Measurements from ENCODE around the gene NBPF3.
"Not testable (repeated sequence)": the region's sequence is repeated elsewhere in the genome, so short reads cannot be mapped to it uniquely, and the experiment has no call there.

The NBPF3 gene, protein sequence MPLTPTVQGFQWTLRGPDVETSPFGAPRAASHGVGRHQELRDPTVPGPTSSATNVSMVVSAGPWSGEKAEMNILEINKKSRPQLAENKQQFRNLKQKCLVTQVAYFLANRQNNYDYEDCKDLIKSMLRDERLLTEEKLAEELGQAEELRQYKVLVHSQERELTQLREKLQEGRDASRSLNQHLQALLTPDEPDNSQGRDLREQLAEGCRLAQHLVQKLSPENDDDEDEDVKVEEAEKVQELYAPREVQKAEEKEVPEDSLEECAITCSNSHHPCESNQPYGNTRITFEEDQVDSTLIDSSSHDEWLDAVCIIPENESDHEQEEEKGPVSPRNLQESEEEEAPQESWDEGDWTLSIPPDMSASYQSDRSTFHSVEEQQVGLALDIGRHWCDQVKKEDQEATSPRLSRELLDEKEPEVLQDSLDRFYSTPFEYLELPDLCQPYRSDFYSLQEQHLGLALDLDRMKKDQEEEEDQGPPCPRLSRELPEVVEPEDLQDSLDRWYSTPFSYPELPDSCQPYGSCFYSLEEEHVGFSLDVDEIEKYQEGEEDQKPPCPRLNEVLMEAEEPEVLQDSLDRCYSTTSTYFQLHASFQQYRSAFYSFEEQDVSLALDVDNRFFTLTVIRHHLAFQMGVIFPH

DNA sequence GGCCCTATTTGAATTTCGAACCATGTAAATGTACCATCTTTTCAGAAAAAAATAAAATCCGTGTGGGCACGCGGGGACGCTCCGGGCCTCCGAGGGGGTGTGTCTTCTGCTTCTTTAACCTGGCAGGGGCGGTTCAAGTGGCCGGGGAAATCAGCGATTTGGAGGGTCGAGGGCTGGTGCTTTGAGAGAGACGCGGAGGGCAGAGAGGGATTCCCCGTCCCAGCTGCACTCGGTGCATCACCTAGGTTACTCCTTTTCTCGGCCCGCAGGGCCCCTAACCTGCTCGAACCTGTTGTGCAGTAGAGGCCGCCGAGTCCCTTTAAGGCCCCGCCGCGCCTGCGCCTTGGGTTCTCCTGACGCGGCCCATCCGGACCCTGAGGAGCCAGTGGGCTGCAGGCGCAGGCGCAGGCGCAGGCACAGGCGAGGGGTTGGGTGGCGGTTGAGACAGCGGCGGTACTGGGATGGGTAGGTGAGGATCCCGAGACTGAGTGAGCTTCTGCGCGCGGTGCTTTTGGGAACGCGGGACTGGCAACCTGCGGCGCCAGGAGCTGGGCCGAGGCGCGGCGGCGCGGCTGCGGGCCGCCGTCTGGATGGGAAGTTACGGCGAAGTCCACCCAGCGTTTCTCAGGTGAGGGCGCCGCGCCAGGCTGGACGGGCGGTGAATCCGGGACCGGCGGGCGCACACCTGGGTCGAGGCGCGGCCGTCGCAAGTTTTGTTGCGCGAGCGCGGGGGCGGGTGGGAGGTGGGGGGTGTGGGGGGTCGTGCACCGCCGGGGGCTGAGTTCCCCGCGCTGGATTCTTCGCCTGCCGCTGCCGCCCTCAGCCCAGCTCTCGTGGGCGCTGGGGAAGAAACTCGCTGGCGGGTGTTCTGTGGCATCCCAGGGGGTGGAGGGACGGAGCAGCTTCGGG lies at the start of gene NBPF3:
TSS of gene NBPF3 (plus strand) at position 417 of the 909 bp plus-strand sequence. CDS start 4,950 bp downstream, outside the sequence.
- DNase-seq (ENCODE audit: low read depth): peak; percentile 90

DNA sequence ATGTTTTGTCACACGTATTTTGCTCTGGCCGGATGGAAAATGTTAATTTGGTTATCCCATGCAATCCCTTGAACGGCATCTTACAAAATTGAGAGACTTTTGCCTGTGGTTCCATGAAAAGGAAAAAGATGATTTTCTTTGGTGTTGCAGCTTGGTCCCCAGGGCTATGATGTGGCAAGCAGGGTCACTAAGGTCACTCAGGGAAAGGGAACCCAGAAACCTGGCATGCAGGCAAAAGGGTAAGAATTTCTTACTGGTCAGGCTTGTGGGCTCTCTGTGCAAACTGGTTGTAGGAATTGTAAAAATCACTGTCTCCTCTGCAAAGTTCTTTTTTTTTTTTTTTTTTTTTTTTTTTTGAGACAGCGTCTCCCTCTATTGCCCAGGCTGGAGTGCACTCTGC lies 48.4 kb upstream of the NBPF3 start:
- no peak for DNase-seq (ENCODE audit: low read depth)

DNA sequence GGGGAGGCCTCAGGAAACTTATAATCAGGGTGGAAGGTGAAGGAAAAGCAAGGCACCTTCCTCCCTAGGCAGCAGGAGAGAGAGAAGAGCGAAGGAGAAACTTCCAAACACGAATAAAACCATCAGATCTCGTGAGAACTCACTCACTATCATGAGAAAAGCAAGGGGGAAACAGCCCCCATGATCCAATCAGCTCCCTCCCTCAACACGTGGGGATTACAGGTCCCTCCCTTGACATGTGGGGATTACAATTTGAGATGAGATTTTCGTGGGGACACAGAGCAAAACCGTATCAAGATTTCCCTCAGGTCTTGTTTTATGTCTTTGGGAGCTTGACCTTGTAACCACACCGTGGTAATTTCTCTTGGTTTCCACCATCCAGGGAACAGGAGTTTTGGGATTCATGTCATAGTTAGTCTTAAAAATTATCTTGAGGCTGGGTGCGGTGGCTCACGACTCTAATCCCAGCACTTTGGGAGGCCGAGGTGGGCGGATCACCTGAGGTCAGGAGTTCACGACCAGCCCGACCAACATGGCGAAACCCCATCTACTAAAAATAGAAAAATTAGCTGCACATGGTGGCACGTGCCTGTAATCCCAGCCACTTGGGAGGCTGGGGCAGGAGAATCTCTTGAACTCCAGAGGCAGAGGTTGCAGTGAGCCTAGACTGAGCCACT lies 47.2 kb upstream of the NBPF3 start:
- DNase-seq (ENCODE audit: low read depth): no peak

DNA sequence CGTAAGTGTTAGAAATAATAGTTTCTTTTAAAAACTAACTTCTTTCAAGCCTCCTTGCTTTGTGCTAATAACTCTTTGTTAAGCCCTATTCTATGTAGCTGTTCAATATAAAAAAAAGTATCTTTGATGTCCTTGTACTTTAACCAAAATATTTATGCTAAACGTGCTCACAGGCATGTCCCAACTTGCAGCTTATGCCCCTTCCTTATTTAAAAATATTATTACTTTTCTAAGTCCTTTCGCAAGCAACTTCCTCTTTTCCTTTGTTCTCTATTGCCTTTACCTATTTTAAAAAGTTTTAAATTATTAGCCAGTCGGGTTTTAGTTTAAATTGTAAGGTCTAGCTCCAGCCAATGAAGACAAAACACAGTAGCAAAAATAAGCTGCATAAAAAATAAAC lies 43.4 kb upstream of the NBPF3 start:
- DNase-seq (ENCODE audit: low read depth): no peak

DNA sequence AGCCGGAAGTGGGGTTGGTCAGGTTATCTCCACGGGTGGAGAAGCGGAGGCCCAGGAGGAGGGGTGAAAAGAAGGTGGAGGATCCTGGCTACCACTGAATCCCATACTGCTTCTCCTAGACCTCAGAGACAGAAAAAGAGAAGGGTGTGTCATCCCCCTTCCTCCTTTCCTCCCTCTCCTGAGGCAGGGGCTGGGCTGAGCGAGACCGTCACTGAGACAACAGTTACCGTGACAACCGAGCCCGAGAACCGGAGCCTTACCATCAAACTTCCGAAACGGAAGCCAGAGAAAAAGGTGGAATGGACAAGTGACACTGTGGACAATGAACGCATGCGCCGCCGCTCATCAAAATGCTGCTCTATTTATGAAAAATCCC lies 42.1 kb upstream of the NBPF3 start:
- DNase-seq (ENCODE audit: low read depth): no peak

DNA sequence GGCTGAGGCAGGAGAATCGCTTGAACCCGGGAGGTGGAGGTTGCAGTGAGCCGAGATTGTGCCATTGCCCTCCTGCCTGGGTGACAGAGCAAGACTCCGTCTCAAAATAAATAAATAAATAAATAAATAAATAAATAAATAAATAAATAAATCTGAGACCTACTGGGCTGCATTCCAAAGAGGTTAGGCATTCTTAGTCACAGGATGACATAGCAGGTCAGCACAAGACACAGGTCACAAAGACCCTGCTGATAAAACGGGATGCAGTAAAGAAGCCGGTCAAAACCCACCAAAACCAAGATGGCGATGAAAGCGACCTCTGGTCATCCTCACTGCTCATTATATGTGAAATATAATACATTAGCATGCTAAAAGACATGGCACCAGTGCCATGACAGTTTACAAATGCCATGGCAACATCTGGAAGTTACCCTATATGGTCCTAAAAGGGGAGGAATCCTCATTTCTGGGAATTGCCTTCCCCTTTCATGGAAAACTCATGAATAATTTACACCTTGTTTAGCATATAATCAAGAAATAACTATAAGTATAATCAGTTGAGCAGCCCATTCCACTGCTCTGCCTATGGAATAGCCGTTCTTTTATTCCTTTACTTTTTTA lies 38.1 kb upstream of the NBPF3 start:
- DNase-seq (ENCODE audit: low read depth): not testable (repeated sequence)

DNA sequence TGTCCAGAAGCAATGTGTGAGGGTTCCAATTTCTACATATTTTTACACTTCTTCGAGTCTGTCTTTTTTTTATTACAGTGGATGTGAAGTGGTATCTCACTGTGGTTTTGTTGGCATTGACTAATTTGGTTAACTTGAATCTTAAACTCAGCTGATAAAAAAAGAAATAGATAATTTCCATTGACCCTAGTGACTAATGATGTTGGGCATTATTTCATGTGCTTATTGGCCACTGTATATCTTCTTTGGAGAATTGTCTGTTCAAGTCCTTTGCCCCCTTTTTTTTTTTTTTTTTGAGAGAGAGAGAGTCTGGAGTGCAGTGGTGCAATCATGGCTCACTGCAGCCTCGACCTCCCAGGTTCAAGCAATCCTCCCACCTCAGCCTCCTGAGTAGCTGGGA lies 33.3 kb upstream of the NBPF3 start:
- DNase-seq (ENCODE audit: low read depth): no peak

DNA sequence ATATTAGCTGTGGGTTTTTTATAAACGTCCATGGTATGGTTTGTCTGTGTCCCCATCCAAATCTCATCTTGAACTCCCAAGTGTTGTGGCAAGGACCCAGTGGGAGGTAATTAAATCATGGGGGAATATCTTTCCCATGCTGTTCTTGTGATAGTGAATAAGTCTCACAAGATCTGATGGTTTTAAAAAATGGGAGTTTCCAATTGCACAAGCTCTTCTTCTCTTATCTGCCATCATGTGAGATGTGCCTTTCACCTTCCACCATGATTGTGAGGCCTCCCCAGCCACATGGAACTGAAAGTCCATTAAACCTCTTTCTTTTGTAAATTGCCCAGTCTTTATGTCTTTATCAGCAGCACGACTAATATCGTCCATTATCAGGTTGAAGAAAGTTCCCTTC lies 30.0 kb upstream of the NBPF3 start:
- not testable (repeated sequence) for DNase-seq (ENCODE audit: low read depth)

DNA sequence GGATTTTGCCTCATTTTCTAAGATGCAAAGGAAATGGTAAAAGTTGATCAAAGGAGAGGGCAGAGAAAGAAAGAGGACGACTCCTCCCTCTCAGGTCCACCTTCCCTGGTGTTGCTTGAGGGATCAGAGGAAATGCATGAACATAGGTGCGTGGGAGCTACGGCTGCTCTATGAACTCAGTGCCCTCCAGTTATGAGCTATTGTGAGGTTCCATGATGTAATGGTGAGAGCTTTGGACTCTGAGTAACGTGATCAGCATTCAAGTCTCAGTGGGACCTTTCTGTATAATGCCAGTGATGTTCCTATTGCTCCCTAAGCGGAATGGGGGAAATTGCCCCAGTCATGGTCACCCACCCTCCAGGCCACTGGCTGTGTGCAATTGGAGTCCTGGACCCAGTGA lies 25.9 kb upstream of the NBPF3 start:
- DNase-seq (ENCODE audit: low read depth): no peak

DNA sequence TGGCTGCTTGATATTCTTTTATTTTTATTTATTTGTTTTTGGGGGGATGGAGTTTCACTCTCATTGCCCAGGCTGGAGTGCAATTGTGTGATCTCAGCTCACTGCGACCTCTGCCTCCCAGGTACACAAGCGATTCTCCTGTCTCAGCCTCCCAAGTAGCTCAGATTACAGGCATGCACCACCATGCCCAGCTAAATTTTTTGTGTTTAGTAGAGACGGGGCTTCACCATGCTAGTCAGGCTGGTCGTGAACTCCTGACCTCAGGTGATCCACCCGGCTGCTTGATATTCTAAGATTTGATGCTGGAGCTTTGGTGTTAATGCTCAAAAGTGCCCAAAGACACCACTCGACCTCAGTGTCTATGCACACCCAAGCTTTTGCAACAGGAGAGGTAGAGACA lies 19.6 kb upstream of the NBPF3 start:
- DNase-seq (ENCODE audit: low read depth): not testable (repeated sequence)

DNA sequence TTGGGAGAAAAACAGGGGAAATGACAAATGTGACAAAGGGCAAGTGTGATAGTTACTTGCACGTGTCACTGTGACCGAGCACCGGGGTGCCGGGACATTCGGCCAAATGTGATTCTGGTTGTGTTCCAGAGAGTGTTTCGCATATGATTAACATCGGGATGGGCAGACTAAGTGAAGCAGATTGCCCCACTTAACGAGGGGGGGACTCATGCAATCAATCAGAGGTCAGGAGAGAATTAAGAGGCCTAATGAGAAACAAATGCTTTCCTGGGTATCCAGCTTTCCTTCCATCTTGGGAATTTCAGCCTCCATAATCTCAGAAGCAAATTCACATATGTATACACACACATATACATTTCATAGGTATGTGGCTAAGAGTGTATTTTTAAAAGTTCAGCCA lies 18.6 kb upstream of the NBPF3 start:
- not testable (repeated sequence) for DNase-seq (ENCODE audit: low read depth)

DNA sequence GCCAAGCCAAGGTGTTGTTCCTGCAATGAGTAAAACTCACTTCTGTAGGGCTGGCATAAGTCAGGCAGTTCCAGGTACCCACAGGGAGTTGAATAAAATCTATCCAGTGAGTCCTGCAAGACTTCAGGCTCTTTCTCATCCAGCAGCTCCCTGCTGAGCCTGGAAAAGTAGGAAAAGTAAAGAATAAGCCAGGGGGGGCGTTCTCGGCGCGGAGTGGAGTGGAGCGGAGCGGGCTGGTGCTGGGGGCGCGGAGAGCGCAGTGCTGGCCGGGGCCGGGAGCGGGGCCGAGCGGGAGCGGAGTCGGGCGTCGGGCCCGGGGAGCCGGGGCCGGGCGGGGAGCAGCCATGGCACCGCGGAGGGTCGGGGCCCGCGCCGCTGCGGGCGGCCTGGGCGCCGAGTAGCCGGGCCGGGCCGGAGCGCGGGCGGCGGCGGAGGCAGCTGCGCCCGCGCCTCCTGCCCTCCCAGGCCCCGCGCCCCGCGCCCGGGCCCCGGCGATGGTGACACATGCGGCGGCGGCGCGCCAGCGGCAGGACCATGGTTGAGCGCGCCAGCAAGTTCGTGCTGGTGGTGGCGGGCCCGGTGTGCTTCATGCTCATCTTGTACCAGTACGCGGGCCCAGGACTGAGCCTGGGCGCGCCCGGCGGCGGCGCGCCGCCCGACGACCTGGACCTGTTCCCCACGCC lies 12.0 kb upstream of the NBPF3 start:
- not testable (repeated sequence) for DNase-seq (ENCODE audit: low read depth)

DNA sequence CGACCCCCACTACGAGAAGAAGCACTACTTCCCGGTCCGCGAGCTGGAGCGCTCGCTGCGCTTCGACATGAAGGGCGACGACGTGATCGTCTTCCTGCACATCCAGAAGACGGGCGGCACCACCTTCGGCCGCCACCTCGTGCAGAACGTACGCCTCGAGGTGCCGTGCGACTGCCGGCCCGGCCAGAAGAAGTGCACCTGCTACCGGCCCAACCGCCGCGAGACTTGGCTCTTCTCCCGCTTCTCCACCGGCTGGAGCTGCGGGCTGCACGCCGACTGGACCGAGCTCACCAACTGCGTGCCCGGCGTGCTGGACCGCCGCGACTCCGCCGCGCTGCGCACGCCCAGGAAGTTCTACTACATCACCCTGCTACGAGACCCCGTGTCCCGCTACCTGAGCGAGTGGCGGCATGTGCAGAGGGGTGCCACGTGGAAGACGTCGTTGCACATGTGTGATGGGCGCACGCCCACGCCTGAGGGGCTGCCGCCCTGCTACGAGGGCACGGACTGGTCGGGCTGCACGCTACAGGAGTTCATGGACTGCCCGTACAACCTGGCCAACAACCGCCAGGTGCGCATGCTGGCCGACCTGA lies 11.4 kb upstream of the NBPF3 start:
- DNase-seq (ENCODE audit: low read depth): not testable (repeated sequence)

DNA sequence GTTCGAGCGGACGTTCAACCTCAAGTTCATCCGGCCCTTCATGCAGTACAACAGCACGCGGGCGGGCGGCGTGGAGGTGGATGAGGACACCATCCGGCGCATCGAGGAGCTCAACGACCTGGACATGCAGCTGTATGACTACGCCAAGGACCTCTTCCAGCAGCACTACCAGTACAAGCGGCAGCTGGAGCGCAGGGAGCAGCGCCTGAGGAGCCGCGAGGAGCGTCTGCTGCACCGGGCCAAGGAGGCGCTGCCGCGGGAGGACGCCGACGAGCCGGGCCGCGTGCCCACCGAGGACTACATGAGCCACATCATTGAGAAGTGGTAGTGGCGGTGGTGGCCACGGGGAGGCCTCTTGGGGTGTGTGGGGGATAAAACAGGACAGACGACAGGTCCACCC lies 10.7 kb upstream of the NBPF3 start:
- not testable (repeated sequence) for DNase-seq (ENCODE audit: low read depth)

DNA sequence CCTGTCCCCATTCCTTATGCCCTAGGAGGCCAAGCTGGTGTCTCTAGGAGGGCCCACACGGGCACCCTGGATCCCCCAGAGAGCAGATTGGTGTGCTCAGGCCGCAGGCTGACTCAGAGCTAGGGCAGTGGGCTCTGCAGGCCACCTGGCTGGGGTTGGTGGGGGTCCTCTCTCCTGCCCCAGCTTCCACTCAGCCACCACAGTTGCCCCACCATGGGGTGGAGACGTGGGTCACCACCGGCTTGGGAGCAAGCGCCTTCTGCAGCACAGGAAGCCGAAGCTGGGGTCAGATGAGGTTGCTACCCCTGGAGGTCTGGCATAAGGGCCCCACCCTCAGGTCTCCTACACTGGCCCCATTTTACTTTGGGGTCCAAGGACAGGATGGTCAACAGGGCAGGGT lies 9.1 kb upstream of the NBPF3 start:
- not testable (repeated sequence) for DNase-seq (ENCODE audit: low read depth)

DNA sequence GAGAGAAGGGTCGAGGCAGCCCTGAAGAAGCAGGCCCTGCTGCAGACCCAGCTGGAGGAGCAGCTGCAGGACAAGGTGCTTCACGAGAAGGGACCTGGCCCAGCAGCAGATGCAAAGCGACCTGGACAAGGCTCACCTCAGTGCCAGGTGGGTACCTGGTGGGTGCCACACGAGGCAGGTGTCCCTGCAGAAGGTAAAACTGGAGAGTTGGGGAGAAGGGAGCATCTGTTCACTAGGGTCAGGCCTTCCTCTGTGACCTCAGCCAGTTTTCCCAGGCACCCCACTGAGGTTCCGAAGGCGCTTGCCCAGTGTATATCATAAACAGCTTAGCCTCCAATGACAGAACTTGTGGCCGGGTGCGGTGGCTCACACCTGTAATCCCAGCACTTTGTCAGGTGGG lies 5.5 kb upstream of the NBPF3 start:
- no peak for DNase-seq (ENCODE audit: low read depth)

DNA sequence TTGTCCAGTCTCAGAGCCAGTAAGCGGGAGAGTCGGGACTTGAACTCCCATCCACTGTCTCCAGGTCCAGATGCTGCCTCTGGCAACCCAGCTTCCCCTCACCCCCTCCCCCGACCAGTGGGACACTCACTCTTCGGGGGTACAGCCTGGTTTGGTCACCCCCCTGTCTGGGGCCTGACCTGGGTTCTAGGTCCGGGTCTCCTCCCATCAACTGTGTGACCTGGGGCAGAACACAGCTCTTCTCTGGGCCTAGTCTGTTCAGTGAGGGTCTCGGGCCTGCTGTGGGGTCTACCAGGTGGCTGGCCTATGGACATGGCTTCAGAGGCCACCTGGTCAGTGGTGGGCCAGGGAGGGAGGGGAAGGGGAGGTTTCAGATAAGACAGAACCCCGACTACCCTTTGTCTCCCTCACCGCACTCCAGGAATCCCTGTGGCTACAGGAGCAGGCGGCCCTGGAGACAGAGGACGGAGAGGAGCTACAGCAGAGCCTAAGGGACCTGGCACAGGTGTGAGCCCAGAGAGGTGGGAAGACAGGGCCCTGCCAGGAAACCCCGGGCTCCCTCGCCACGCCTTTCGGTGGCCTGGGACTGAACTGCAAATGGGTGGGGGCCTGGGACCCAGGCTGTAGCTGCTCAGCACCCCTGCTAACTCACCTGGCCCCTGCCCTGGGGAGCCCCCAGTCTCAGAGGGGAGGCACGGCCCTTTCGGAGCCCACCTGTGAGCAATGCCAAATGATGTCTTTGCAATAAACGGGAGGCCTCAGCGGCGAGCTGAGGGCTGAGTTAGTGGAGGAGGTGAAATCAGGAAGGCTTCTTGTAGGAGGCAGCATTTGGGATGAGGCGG lies 4.1 kb upstream of the NBPF3 start:
- no peak for DNase-seq (ENCODE audit: low read depth)

DNA sequence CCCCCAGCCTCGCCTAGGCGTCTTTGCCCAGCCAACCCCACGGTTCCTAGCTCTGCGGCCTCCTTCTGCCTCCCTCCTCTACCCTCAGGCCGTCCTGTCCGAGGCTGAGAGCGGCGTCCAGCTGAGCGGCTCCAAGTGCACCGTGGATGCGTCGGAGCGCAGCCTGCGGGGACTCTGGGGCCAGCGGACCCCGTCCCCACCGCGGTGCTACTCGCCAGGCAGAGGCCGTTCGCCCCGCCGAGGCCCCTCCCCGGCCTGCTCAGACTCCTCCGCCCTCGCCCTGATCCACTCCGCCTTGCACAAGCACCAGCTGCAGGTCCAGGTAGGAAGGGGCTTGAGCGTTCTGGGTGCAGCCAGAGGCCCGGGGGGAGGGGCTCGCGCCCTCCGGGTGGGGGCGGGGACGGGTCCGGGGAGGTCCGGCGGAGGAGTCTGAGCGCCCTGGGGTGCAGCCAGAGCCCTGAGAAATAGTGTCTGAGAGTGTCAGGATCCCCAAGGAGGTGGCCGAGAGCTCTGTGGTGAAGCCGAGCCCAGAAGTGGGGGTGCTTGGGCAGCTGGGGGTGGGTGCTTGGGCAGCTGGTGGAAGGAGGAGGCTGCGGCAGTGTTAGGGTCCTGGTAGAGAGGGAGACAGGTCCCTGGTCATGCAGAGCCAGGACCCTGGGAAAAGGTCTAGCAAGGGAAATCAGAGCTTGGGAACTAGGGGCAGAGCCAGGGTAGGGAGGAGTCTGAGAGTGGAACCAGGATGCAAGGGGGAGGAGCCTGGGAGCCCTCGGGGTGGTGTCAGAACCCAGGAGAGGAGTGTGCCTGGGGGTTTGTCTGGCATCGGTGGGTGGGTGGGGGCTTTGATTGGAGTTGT lies 3.2 kb upstream of the NBPF3 start:
- DNase-seq (ENCODE audit: low read depth): peak; percentile 15

DNA sequence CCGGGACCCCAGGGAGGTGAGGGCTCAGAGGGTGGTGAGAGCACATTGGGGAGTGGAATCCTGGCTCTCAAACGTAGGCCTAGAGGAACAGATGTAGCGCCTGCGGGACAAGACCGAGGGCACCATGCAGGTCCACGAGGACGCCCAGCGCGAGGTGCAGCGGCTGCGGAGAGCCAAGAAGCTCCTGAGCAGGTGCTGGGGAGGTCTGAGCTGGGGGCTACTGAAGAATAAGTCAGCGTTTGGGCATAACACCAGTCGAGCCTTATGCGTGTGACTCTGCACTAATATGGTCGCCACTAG lies 2.6 kb upstream of the NBPF3 start:
- no peak for DNase-seq (ENCODE audit: low read depth)
